ENCODE measurements around the gene TRIM65.

GRCh38 chr17:75849724-75850123 is 47.0 kb downstream of the TRIM65 start:
- TF ChIP-seq CTCF (IDR thresholded peaks at IDR 0.05; ENCODE audit: insufficient read depth, low read length, poor library complexity, severe bottlenecking) (no peak), EZH2phosphoT487 (conservative IDR thresholded peaks at IDR 0.05; ENCODE audit: low read length) (no peak)
